Measurements from ENCODE around the gene ATP5PB.

ATP5PB gene

DNA sequence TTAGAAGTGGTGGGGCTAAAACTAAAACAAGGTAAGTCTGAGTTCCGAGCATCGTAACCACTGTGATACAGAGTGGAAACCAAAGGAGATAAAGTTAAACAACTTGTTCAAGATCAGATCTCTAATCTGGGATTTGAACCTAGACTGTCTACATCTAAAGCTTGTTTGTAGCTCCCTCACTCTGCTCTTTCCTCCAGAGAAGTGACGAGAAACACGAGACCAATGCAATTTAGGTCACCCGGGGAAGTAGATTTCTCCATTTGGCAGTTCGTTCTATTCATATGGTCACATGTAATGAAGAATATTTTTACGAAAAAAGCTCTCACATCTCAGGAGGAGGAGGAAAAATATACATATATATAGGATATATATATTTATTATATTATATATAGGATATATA, 52.4 kb downstream of the ATP5PB start:
- H3K4me3 ChIP-seq (ENCODE audit: low read depth, low read length) = peak overlapping the region; percentile 47
- TF ChIP-seq MYC (IDR thresholded peaks at IDR 0.05; ENCODE audit: low read depth, low read length) (no peak), POLR2A (IDR thresholded peaks at IDR 0.05; ENCODE audit: extremely low read depth, insufficient read length) (no peak), CTCF (IDR thresholded peaks at IDR 0.05; ENCODE audit: low read depth, low read length) (no peak)
- TF ChIP-seq, protein P1, sequence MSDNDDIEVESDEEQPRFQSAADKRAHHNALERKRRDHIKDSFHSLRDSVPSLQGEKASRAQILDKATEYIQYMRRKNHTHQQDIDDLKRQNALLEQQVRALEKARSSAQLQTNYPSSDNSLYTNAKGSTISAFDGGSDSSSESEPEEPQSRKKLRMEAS (IDR thresholded peaks at IDR 0.05; ENCODE audit: low read depth, low read length) = no peak
- DNase-seq (ENCODE audit: low read depth) = no peak

- no peak for TF ChIP-seq CTCF (IDR thresholded peaks at IDR 0.05; ENCODE audit: low read depth, low read length)
- TF ChIP-seq POLR2A (IDR thresholded peaks at IDR 0.05; ENCODE audit: extremely low read depth, insufficient read length) = no peak
- DNase-seq (ENCODE audit: low read depth) = peak; percentile 89
- peak within 1 kb of the TSS; percentile 33 for H3K4me3 ChIP-seq (ENCODE audit: low read depth, low read length)
These were observed 54.4 kb downstream of the ATP5PB start, which contains the start of the genes ADORA3 and TMIGD3 for GRCh38 chr1:111503585-111504060. Gene ADORA3, minus strand, starts transcription at chr1:111503633. Its CDS starts 279 bp downstream, at chr1:111503354. Gene TMIGD3, minus strand, starts transcription at chr1:111503633. Its CDS starts 279 bp downstream, at chr1:111503354.

GRCh38 chr1:111504097-111504496, 54.8 kb downstream of the ATP5PB start:
- TF ChIP-seq, protein P1 (IDR thresholded peaks at IDR 0.05; ENCODE audit: low read depth, low read length) = no peak
- no peak for TF ChIP-seq MYC (IDR thresholded peaks at IDR 0.05; ENCODE audit: low read depth, low read length)
- no peak for TF ChIP-seq CTCF (IDR thresholded peaks at IDR 0.05; ENCODE audit: low read depth, low read length)
- TF ChIP-seq POLR2A (IDR thresholded peaks at IDR 0.05; ENCODE audit: extremely low read depth, insufficient read length) = no peak
- DNase-seq (ENCODE audit: low read depth) = no peak
- no peak overlapping the region for H3K4me3 ChIP-seq (ENCODE audit: low read depth, low read length)

- TF ChIP-seq MYC (IDR thresholded peaks at IDR 0.05; ENCODE audit: low read depth, low read length) (no peak), CTCF (IDR thresholded peaks at IDR 0.05; ENCODE audit: low read depth, low read length) (no peak), POLR2A (IDR thresholded peaks at IDR 0.05; ENCODE audit: extremely low read depth, insufficient read length) (no peak)
- TF ChIP-seq, protein P1 (IDR thresholded peaks at IDR 0.05; ENCODE audit: low read depth, low read length) = no peak
- DNase-seq (ENCODE audit: low read depth) = peak; percentile 78
- no peak overlapping the region for H3K4me3 ChIP-seq (ENCODE audit: low read depth, low read length)
These were observed 56.4 kb downstream of the ATP5PB start for GRCh38 chr1:111505641-111506119.

DNA sequence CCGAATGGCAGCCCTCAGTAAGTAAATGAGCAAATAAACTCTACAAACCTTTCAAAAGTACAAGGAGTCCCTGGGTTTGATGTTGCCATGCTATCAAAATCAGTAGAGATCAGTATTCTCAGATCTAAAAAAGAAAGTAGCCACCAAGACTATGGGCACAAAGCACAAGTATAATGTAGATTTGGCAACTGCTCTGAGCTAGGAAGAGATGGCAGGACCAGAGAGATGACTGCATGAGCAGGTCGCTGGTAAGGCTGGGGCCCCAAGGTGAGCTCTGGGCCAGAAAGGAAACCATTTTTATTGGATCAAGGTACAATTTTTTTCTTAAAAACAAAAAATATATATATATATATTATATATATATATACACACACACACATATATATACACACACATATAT, 57.3 kb downstream of the ATP5PB start:
- H3K4me3 ChIP-seq (ENCODE audit: low read depth, low read length) = no peak overlapping the region
- DNase-seq (ENCODE audit: low read depth) = no peak

DNA sequence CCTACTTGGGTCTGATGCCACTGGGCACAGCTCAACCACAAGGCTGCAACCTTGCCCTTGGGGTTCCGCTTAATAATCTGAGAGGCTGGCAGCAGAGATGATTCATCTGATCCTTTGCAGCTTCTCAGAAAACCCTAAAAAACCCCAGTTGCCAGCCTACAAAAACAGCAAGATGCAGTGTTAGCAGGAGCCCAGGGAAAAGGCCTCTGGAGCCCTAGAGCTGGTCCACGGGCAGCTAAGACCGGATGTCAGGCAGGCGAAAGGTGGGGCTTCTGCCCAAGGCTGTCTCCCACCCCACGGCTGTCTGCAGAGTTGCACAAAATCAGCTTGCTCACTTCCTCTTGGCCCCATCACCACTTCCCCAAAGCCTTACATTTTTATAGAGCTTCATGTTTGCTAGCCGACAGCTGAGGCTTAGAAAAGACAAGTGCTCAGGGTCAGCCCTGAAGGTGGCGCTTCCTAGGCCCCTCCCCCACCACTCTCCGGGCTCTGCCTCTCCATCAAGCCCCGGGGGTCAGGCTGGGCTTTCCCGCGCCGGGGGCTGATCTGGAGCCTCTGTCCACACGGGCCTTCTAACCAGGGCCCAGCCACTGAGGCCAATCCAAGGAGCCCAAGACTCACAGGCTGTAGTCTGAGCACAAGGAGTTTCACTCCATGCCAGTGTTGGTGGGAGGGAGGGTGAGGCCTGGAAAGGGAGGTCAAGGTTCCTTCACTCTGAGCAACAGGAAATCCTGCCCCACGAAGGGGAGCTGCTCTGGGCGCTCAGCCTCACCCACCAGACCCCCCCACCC, 58.3 kb downstream of the ATP5PB start:
- H3K4me3 ChIP-seq (ENCODE audit: low read depth, low read length) = peak overlapping the region; percentile 57
- TF ChIP-seq MYC (IDR thresholded peaks at IDR 0.05; ENCODE audit: low read depth, low read length) (peak; percentile 66), POLR2A (IDR thresholded peaks at IDR 0.05; ENCODE audit: extremely low read depth, insufficient read length) (peak; percentile 23), CTCF (IDR thresholded peaks at IDR 0.05; ENCODE audit: low read depth, low read length) (peak; percentile 36)
- TF ChIP-seq, protein P1 (IDR thresholded peaks at IDR 0.05; ENCODE audit: low read depth, low read length) = peak; percentile 56; the same call in 1 of the 2 replicates
- DNase-seq (ENCODE audit: low read depth) = peak; percentile 98

More for the DNA sequence above, 57.3 kb downstream of the ATP5PB start:
- TF ChIP-seq, protein P1 (IDR thresholded peaks at IDR 0.05; ENCODE audit: low read depth, low read length) = no peak

Measured in NB4 (cell line).